Heart left ventricle (tissue), 16 donors: ENCODE results near the gene SLC25A33. TPM values are rescaled to one million over a fixed set of nuclear protein-coding genes. Genes with fewer than 3 reads are reported as not detected.

Experiments used
- ATAC-seq, 4 donors: fragments of 200-7000 bp; cut with Tn5 transposase; one replicate each; pipeline ENCODE4 v1.9.1; 2020 to 2022; ENCODE audit warnings: moderate library complexity in 4 of 4, mild to moderate bottlenecking in 3 of 4, moderate number of reproducible peaks in 1 of 4
- DNase-seq, 5 donors: peaks; one replicate each; pipeline ENCODE4 v3.0.0-alpha.2; 2020
- H3K27ac ChIP-seq, 12 donors: fragments of 200-600 bp; sonication (generic) in 4 of 12; one replicate each; pipeline versions ENCODE4 v1.5.0 to v1.8.0; 2016 to 2022; ENCODE audit warnings: mild to moderate bottlenecking in 2 of 12
- H3K27me3 ChIP-seq, 9 donors: fragments of 200-600 bp; sonication (generic) in 2 of 9; one replicate each; pipeline versions ENCODE4 v1.5.1 to v1.8.0; 2016 to 2022; ENCODE audit warnings: mild to moderate bottlenecking in 3 of 9
- H3K36me3 ChIP-seq, 9 donors: fragments of 200-600 bp; sonication (generic) in 2 of 9; one replicate each; pipeline versions ENCODE4 v1.5.0 to v1.8.0; 2018 to 2022; ENCODE audit warnings: mild to moderate bottlenecking in 2 of 9
- H3K4me1 ChIP-seq, 12 donors: fragments of 200-600 bp; sonication (generic) in 4 of 12; one replicate each; pipeline versions ENCODE4 v1.5.0 to v1.8.0; 2016 to 2022; ENCODE audit warnings: mild to moderate bottlenecking in 3 of 12
- H3K4me3 ChIP-seq, 12 donors: fragments of 200-600 bp; sonication (generic) in 4 of 12; one replicate each; pipeline versions ENCODE4 v1.5.0 to v1.8.0; 2017 to 2022; ENCODE audit warnings: mild to moderate bottlenecking in 9 of 12, moderate library complexity in 4 of 12
- H3K9me3 ChIP-seq, 12 donors: fragments of 200-600 bp; sonication (generic) in 4 of 12; one replicate each; pipeline versions ENCODE4 v1.5.0 to v1.8.0; 2016 to 2022; ENCODE audit warnings: mild to moderate bottlenecking in 1 of 12
- POLR2A ChIP-seq, 2 donors: fragments of 450-650 bp; IDR thresholded peaks; one replicate each; pipeline ENCODE4 v1.6.1; 2017; ENCODE audit warnings: antibody characterized with exemption in 2 of 2, mild to moderate bottlenecking in 2 of 2, moderate library complexity in 2 of 2
- WGBS, 4 donors: extraction: QIAGEN DNeasy Blood & Tissue Kit in 2 of 4; methylation state at CpG; one replicate each; pipeline versions ENCODE4 v1.1.5 to v1.1.7; 2013 to 2018; 5-methylcytosine and 5-hydroxymethylcytosine counted together
- intact Hi-C, 10 donors: fragments of 100-400 bp; cut with DNase I; formaldehyde crosslinking; loops; one replicate each; pipeline versions ENCODE4 v1.11.1 to v1.14.2; 2022
- polyA plus RNA-seq, 2 donors: library from polyadenylated mRNA; stranded (reverse); fragments of 200-250 nt; gene quantifications; one replicate each; pipeline ENCODE4 v1.2.3, GENCODE V29; 2013
- total RNA-seq, 9 donors: library from RNA; depleted of rRNA in 2 of 9; stranded (reverse); fragments of >200 nt in 2 of 9; fragmentation: NEBNext Ultra II Directional in 3 of 9; extraction: Animal tissue kit (Norgen Biotek cat#: 25700) in 3 of 9; gene quantifications; one replicate each; pipeline versions ENCODE4 v1.1.0 to v1.2.4, GENCODE V29; 2016 to 2023
- TF ChIP-seq, protein P1 (sequence below), 12 donors: fragments of 200-600 bp; sonication (generic) in 4 of 12; IDR thresholded peaks; one replicate each; pipeline versions ENCODE4 v1.5.0 to v1.8.0; 2018 to 2022; ENCODE audit warnings: antibody characterized with exemption in 12 of 12, mild to moderate bottlenecking in 5 of 12
- donor health status: ischemic (EF 13 %, LVEDD 7.1; RV severe dilation, severe dysfunction).
- donor health status: healthy with polysubstance abuse.
- donor health status: DM: no; HTN: yes; CAD: no.
- donor health status: DM: no; HTN: no; CAD: no.
- donor health status: ischemic (EF 25% LVEDD 6.9; RV normal size, moderate dysfunction).
- donor health status: ischemic (EF 25% LVEDD 5.7; RV mildly dilated, moderate dysfunction).
- donor health status: healthy.
- donor health status: DM: yes; HTN: yes; CAD: no.
- donor health status: ischemic (EF 35%, LVEDD 5.7; RV mildly dilated, moderate dysfunction).
- donor health status: nonischemic (EF 11% LVEDD 7.7; RV severe dilation, severe dysfunction).
- donor health status: DM: yes; HTN: yes; CAD: no.
- donor health status: PGD.
- donor health status: ischemic (EF 29% LVEDD 5.4; RV normal size, mild dysfunction).
- donor health status: nonischemic (EF 23%, LVEDD 6.1; RV moderate dilation, normal function).

The SLC25A33 gene
- total and polyA plus RNA-seq, 11 donors: 2.8 to 9.7 (median 4.5) TPM

DNA sequence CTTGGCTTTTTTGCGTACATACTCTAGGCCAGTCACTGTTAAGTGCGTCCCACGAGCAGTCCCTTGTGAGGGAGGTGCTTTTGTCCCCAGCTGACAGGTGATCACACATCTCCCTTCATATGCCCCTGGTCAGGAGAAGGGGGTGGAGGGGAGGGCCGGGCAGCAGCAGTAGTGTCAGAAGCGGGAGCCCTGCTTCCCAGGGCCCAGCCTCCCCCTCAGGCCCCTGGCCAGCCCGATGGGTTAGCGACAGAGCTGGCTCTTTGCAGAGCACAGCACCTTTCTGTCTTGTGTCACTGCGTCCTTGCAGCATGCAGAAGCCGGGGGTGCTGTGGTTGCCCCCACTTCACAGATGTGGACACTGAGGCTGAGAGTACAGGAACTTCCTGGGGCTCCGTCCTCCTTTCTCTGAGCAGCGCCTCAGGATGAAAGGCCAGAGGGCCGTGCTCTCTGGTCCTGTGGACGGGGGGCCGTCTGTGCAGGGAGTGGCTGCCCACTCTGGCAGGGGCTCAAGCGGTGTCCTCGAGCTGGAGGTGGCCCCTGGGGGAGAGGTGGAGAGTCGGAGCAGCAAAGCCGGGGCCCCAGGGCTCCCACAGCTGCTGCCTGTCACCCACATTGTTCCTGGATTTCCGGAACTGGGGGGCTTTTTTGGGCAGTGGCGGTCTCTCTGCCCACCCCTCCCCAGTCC is 55.3 kb downstream of the SLC25A33 start:
- 88 to 93% (median 91%) methylated on average over 11 to 20 of the region's 20 CpGs for WGBS, 4 donors
- H3K27ac ChIP-seq: peak overlapping the region in 1 of 12 donors; percentile 54
- TF ChIP-seq POLR2A (IDR thresholded peaks at IDR 0.05): no peak
- TF ChIP-seq, protein P1, sequence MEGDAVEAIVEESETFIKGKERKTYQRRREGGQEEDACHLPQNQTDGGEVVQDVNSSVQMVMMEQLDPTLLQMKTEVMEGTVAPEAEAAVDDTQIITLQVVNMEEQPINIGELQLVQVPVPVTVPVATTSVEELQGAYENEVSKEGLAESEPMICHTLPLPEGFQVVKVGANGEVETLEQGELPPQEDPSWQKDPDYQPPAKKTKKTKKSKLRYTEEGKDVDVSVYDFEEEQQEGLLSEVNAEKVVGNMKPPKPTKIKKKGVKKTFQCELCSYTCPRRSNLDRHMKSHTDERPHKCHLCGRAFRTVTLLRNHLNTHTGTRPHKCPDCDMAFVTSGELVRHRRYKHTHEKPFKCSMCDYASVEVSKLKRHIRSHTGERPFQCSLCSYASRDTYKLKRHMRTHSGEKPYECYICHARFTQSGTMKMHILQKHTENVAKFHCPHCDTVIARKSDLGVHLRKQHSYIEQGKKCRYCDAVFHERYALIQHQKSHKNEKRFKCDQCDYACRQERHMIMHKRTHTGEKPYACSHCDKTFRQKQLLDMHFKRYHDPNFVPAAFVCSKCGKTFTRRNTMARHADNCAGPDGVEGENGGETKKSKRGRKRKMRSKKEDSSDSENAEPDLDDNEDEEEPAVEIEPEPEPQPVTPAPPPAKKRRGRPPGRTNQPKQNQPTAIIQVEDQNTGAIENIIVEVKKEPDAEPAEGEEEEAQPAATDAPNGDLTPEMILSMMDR (IDR thresholded peaks at IDR 0.05): no peak
- H3K36me3 ChIP-seq: peaks cover 0 to 28% (median 20%) of the 10 kb centered on the region in 9 donors
- H3K4me1 ChIP-seq: peaks cover 3 to 78% (median 57%) of the 10 kb centered on the region in 12 donors
- H3K4me3 ChIP-seq: no peak overlapping the region
- intact Hi-C loops: no loop called here
- no peaks in the 10 kb centered on the region for H3K9me3 ChIP-seq
- no peaks in the 10 kb centered on the region for H3K27me3 ChIP-seq
- no peak for DNase-seq
- no peak for ATAC-seq

DNA sequence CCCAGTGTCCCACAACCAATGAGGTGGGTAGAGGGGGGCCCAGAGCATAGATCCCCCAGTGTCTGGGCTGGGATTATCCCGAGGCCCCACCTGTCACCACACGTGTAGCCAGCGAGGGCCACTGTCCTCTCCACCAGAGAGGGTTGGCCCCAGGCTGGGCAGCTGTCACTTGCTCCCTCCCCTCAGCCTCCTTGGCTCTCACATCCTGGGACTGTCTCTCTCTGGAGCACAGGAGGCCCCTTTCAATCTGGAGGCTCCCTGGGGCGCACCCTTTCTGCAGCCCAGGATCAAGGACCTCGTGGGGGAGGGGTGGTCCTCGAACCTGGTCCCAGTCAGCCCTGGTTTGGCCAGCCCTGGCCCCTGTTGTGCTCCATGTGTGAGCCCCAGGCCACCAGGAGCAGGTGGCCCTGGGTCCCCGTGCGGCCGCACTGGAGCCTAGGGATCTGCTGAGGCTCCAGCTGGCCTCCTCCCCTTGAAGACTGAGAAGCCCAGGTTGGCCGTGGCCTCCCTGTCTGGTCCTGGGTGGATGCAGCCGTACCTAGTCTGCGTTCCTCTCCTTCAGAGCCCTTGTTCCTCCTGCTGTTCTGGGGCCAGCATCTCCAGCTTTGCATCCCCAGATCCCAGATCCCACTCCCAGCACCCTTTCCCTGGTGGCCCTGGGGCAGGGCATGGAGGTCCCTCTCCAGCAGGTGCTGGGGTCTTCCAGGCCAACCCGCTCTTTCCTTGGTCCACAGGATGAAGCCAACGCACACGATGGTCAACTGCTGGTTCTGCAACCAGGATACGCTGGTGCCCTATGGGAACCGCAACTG is 56.1 kb downstream of the SLC25A33 start:
- WGBS, 4 donors: 84 to 100% (median 90%) methylated on average over 8 to 17 of the region's 17 CpGs
- H3K36me3 ChIP-seq: peaks cover 0 to 35% (median 27%) of the 10 kb centered on the region in 9 donors
- H3K4me3 ChIP-seq: no peak overlapping the region
- no peaks in the 10 kb centered on the region for H3K9me3 ChIP-seq
- intact Hi-C loops: no loop called here
- DNase-seq (no peak), ATAC-seq (no peak)
- H3K4me1 ChIP-seq: peaks cover 3 to 70% (median 49%) of the 10 kb centered on the region in 12 donors
- peak overlapping the region in 1 of 12 donors; percentile 35 for H3K27ac ChIP-seq
- no peaks in the 10 kb centered on the region for H3K27me3 ChIP-seq
- no peak for TF ChIP-seq POLR2A (IDR thresholded peaks at IDR 0.05)
- TF ChIP-seq, protein P1 (IDR thresholded peaks at IDR 0.05): no peak

DNA sequence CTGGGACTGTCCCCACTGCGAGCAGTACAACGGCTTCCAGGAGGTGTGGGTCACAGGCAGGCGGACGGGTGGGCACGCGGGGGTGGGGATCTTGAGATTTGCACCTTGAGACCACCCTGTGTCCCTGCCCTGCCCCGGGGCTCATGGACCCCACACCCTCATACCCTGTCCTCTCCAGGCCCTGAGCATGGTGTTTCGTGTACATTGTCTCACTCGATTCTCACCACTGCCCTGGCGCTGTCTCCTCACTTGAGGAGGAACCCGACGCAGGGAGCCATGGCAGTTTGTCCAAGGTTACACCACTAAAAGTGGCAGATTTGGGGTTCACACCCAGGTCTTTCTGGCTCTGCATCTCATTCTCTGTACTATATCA is 56.7 kb downstream of the SLC25A33 start:
- peak in 1 of 5 donors; percentile 37 for DNase-seq
- H3K4me3 ChIP-seq: no peak overlapping the region
- H3K27me3 ChIP-seq: no peaks in the 10 kb centered on the region
- intact Hi-C loops: no loop called here
- peak overlapping the region in 3 of 12 donors; percentile 35 to 43 (median 35) for H3K27ac ChIP-seq
- TF ChIP-seq POLR2A (IDR thresholded peaks at IDR 0.05): no peak
- TF ChIP-seq, protein P1 (IDR thresholded peaks at IDR 0.05): no peak
- H3K36me3 ChIP-seq: peaks cover 0 to 41% (median 31%) of the 10 kb centered on the region in 9 donors
- H3K4me1 ChIP-seq: peaks cover 3 to 64% (median 43%) of the 10 kb centered on the region in 12 donors
- no peaks in the 10 kb centered on the region for H3K9me3 ChIP-seq
- WGBS, 4 donors: 85 to 90% (median 87%) methylated on average over 4 to 12 of the region's 12 CpGs
- no peak for ATAC-seq
